HepG2 (cell line): ENCODE data around the gene PLEKHA8. TPM values are rescaled to one million over a fixed set of nuclear protein-coding genes. Genes with fewer than 3 reads are reported as not detected.

Experiments
- ADNP ChIP-seq: sonication (generic); formaldehyde crosslinking; IDR thresholded peaks from 2 replicates; pipeline ENCODE4 v1.4.0; 2020; ENCODE audit warnings: missing genetic modification reagents
- DPF2 ChIP-seq: sonication (generic); formaldehyde crosslinking; IDR thresholded peaks from 2 replicates; pipeline ENCODE4 v1.4.0; 2020; ENCODE audit warnings: mild to moderate bottlenecking, low read depth, missing genetic modification reagents, borderline replicate concordance
- GABPA ChIP-seq, 2 experiments: IDR thresholded peaks; 2 replicates each; pipeline ENCODE4 v1.6.1; 2011 to 2016; ENCODE audit warnings: low read depth in 2 of 2, low read length in 1 of 2, missing biosample characterization in 1 of 2, missing genetic modification characterization in 1 of 2
- GLI4 ChIP-seq: sonication (generic); formaldehyde crosslinking; IDR thresholded peaks from 2 replicates; pipeline ENCODE4 v1.5.1; 2020; ENCODE audit warnings: missing genetic modification reagents, mild to moderate bottlenecking, moderate library complexity, borderline replicate concordance
- GLMP ChIP-seq: sonication (generic); formaldehyde crosslinking; IDR thresholded peaks from 2 replicates; pipeline ENCODE4 v1.9.0; 2021; ENCODE audit warnings: missing genetic modification reagents, mild to moderate bottlenecking, borderline replicate concordance
- IRF9 ChIP-seq: sonication (generic); formaldehyde crosslinking; IDR thresholded peaks from 2 replicates; pipeline ENCODE4 v1.8.0; 2022; ENCODE audit warnings: missing genetic modification reagents, mild to moderate bottlenecking, borderline replicate concordance
- MLX ChIP-seq: IDR thresholded peaks from 2 replicates; pipeline ENCODE4 v1.6.1; 2016
- NFKB2 ChIP-seq: sonication (generic); formaldehyde crosslinking; IDR thresholded peaks from 2 replicates; pipeline ENCODE4 v1.4.0; 2020; ENCODE audit warnings: missing genetic modification reagents, borderline replicate concordance
- NPAS2 ChIP-seq: sonication (generic); formaldehyde crosslinking; IDR thresholded peaks from 2 replicates; pipeline ENCODE4 v1.8.0; 2022; ENCODE audit warnings: mild to moderate bottlenecking, missing genetic modification reagents, borderline replicate concordance
- NR2F6 ChIP-seq, 2 experiments: IDR thresholded peaks; 2 replicates each; pipeline ENCODE4 v1.6.1; 2016; ENCODE audit warnings: antibody characterized with exemption in 1 of 2, mild to moderate bottlenecking in 1 of 2
- PHF5A ChIP-seq: IDR thresholded peaks from one replicate; pipeline ENCODE4 v1.6.1; 2018; ENCODE audit warnings: low read depth, missing genetic modification reagents; ENCODE audit not compliant: unreplicated experiment
- RAD21 ChIP-seq: fragments of 450-650 bp; formaldehyde crosslinking; IDR thresholded peaks from 2 replicates; pipeline ENCODE4 v1.5.0; 2020; ENCODE audit warnings: mild to moderate bottlenecking
- SNRNP70 ChIP-seq: fragments of 200-400 bp; formaldehyde crosslinking; IDR thresholded peaks from 2 replicates; pipeline ENCODE4 v1.6.1; 2017; ENCODE audit warnings: mild to moderate bottlenecking, low read depth, low read length, moderate library complexity
- SP4 ChIP-seq: sonication (generic); formaldehyde crosslinking; IDR thresholded peaks from 2 replicates; pipeline ENCODE4 v1.8.1; 2023; ENCODE audit warnings: mild to moderate bottlenecking, missing genetic modification reagents
- TARDBP ChIP-seq: sonication (generic); formaldehyde crosslinking; IDR thresholded peaks from 2 replicates; pipeline ENCODE4 v1.8.0; 2022; ENCODE audit warnings: mild to moderate bottlenecking, missing genetic modification reagents
- WIZ ChIP-seq: sonication (generic); formaldehyde crosslinking; IDR thresholded peaks from 2 replicates; pipeline ENCODE4 v1.5.1; 2020; ENCODE audit warnings: mild to moderate bottlenecking, missing genetic modification reagents
- YEATS4 ChIP-seq: sonication (generic); formaldehyde crosslinking; IDR thresholded peaks from 2 replicates; pipeline ENCODE4 v1.4.0; 2020; ENCODE audit warnings: missing genetic modification reagents, borderline replicate concordance
- ZBTB7B ChIP-seq: sonication (generic); formaldehyde crosslinking; IDR thresholded peaks from 2 replicates; pipeline ENCODE4 v1.4.0; 2020; ENCODE audit warnings: missing genetic modification reagents
- ZC3H13 ChIP-seq: sonication (generic); formaldehyde crosslinking; IDR thresholded peaks from 2 replicates; pipeline ENCODE4 v1.8.1; 2023; ENCODE audit warnings: mild to moderate bottlenecking, missing genetic modification reagents, moderate library complexity
- ZNF136 ChIP-seq: sonication (generic); formaldehyde crosslinking; IDR thresholded peaks from 2 replicates; pipeline ENCODE4 v1.8.1; 2022; ENCODE audit warnings: low read depth, mild to moderate bottlenecking, moderate library complexity, missing genetic modification reagents
- ZNF264 ChIP-seq: sonication (generic); formaldehyde crosslinking; IDR thresholded peaks from 2 replicates; pipeline ENCODE4 v1.4.0; 2020; ENCODE audit warnings: missing genetic modification reagents
- ZNF850 ChIP-seq: sonication (generic); formaldehyde crosslinking; conservative IDR thresholded peaks from 2 replicates; pipeline ENCODE4 v1.9.0; 2021; ENCODE audit warnings: mild to moderate bottlenecking, missing genetic modification reagents
- ZUFSP ChIP-seq: sonication (generic); formaldehyde crosslinking; IDR thresholded peaks from 2 replicates; pipeline ENCODE4 v1.9.0; 2021; ENCODE audit warnings: missing genetic modification reagents, mild to moderate bottlenecking, borderline replicate concordance
- polyA plus RNA-seq, 8 experiments: library from polyadenylated mRNA; depleted of rRNA in 3 of 8; stranded (reverse) in 7 of 8; unstranded in 1 of 8; fragments of >200 nt; fragmentation: Illumina TruSeq in 4 of 8; extraction: Trizol in 4 of 8; gene quantifications; 2 replicates each; pipeline versions ENCODE4 v1.2.1 to v1.2.3, GENCODE V29; 2011 to 2016; ENCODE audit warnings: low read depth in 4 of 8, missing spikeins in 1 of 8, mixed read lengths in 1 of 8; ENCODE audit not compliant: insufficient read depth in 1 of 8
- total RNA-seq, 5 experiments: library from RNA; depleted of rRNA; stranded (reverse); fragments of >200 nt; fragmentation: Illumina TruSeq; extraction: Trizol; gene quantifications; 2 replicates each; pipeline ENCODE4 v1.2.3, GENCODE V29; 2016; ENCODE audit warnings: low read depth in 1 of 5

PLEKHA8 gene
- total and polyA plus RNA-seq, 2 of the 13 experiments (the other 11 are each of a cell fraction or from before 2014, with no cell fraction given) = 12.5 to 26.4 TPM

DNA sequence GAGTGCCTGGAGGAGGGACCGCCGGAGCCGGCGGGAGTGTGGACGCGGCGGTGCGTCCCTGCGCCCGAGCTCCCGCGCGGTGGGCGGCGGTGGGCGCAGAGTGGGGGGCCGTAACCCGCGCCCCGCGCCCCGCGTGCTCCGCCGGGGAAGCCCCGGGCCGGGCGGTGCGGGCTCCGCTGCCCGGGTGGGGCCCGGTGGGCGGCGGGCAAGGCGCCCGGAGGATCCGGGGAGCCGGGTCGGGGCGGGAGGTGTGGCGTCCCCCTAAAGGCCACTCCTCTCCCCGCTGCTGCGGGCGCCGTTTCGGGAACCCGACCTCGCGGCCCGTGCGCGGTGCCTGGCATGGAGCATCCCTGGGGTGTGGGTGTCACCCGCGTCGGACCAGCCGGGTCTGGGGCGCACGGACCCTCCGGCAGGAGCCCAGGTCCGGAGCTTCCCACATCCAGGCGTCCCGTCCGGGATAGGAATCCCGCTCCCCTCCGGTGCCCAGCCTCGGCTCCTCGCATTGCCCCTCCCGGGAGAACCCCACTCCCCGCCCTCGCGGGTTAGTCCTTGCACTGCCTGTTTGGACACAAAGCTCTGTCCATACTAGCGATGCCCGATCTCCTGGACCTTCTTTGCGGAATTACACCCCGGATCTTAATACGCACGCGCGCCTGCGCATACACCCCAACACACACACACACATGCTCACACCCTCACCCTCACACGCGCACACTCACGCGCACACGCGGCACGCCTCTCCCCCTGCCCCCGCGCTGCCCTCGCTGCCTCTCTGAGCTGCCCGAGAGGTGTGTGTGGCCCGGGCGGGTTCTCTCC lies 107.3 kb downstream of the PLEKHA8 start (continued):
- TF ChIP-seq WIZ (CRISPR knock-in tag) (no peak), DPF2 (CRISPR knock-in tag) (no peak), ZNF264 (no peak), MLX (CRISPR knock-in tag) (no peak), ZNF850 (CRISPR knock-in tag) (no peak), PHF5A (CRISPR knock-in tag) (no peak), RAD21 (CRISPR knock-in tag) (no peak), ZC3H13 (no peak), TARDBP (no peak), GLMP (CRISPR knock-in tag) (no peak), YEATS4 (CRISPR knock-in tag) (no peak), ZNF136 (CRISPR knock-in tag) (no peak), NFKB2 (no peak), SP4 (CRISPR knock-in tag) (peak; percentile 11; the same call in 1 of the 2 replicates), ZBTB7B (CRISPR knock-in tag) (no peak), ZUFSP (no peak), IRF9 (CRISPR knock-in tag) (peak; percentile 41; the same call in 1 of the 2 replicates), NPAS2 (no peak), GLI4 (CRISPR knock-in tag) (peak; percentile 77; the same call in 1 of the 2 replicates), NR2F6 (IDR thresholded peaks at IDR 0.05) (no peak), NR2F6 (CRISPR knock-in tag; IDR thresholded peaks at IDR 0.05) (no peak), SNRNP70 (no peak), GABPA (IDR thresholded peaks at IDR 0.05; ENCODE audit: low read depth, low read length) (no peak), GABPA (CRISPR knock-in tag; IDR thresholded peaks at IDR 0.05; ENCODE audit: low read depth) (no peak), ADNP (CRISPR knock-in tag) (no peak)
